HCT116 (cell line): ENCODE results near the gene JPH3.

Experiments
- ELF1 ChIP-seq: IDR thresholded peaks from 2 replicates; pipeline ENCODE4 v1.6.1; 2012; ENCODE audit warnings: low read depth, borderline replicate concordance
- EZH2 ChIP-seq: fragments of 200-600 bp; sonication (generic); IDR thresholded peaks from 2 replicates; pipeline ENCODE4 v1.6.1; 2017; ENCODE audit warnings: antibody characterized with exemption, mixed run types
- RAD21 ChIP-seq: IDR thresholded peaks from 2 replicates; pipeline ENCODE4 v1.6.1; 2012; ENCODE audit warnings: low read depth, mild to moderate bottlenecking
- TF ChIP-seq, protein P1 (sequence below), 3 experiments: fragments of 200-600 bp in 1 of 3; sonication (generic) in 1 of 3; IDR thresholded peaks in 2 of 3; conservative IDR thresholded peaks in 1 of 3; 2 replicates each; pipeline ENCODE4 v1.5.1; 2012 to 2017; ENCODE audit warnings: low read depth in 2 of 3, low read length in 2 of 3, antibody characterized with exemption in 1 of 3, borderline replicate concordance in 1 of 3, control low read depth in 1 of 3, mild to moderate bottlenecking in 1 of 3, mixed read lengths in 1 of 3, mixed run types in 1 of 3, moderate library complexity in 1 of 3; ENCODE audit not compliant: insufficient read depth in 1 of 3
- TF ChIP-seq, protein P2 (sequence below): IDR thresholded peaks from 2 replicates; pipeline ENCODE4 v1.6.1; 2012
- TF ChIP-seq, protein P3 (sequence below): IDR thresholded peaks from 2 replicates; pipeline ENCODE4 v1.6.1; 2012

DNA sequence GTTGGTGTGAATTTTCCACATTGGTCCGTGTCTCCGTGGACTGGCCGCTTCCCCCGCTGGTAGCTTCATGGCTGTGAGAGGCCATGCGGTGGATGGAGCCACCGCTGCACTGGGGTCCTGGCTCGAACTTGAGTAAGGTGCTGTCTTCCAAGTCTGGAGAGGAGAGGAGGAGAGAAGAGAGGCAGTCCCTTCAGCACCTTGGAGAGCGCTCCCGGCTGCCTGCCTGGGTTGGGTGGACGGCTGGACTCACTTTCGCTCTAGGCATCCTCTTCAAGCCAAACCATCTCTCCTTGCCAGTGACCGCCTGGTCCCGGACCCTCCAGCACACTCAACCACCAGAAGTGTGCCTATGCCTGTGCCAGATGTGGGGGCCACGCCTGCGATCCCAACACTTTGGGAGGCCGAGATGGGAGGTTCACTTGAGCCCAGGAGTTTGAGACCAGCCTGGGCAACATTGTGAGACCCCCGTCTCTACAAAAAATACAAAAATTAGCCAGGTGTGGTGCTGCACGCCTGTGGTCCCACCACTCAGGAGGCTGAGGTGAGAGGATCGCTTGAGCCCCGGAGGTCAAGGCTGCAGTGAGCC is 6.2 kb downstream of the JPH3 start:
- TF ChIP-seq, protein P1, sequence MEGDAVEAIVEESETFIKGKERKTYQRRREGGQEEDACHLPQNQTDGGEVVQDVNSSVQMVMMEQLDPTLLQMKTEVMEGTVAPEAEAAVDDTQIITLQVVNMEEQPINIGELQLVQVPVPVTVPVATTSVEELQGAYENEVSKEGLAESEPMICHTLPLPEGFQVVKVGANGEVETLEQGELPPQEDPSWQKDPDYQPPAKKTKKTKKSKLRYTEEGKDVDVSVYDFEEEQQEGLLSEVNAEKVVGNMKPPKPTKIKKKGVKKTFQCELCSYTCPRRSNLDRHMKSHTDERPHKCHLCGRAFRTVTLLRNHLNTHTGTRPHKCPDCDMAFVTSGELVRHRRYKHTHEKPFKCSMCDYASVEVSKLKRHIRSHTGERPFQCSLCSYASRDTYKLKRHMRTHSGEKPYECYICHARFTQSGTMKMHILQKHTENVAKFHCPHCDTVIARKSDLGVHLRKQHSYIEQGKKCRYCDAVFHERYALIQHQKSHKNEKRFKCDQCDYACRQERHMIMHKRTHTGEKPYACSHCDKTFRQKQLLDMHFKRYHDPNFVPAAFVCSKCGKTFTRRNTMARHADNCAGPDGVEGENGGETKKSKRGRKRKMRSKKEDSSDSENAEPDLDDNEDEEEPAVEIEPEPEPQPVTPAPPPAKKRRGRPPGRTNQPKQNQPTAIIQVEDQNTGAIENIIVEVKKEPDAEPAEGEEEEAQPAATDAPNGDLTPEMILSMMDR (IDR thresholded peaks at IDR 0.05 in 2 of 3, conservative IDR thresholded peaks at IDR 0.05 in 1 of 3; ENCODE audit: borderline replicate concordance in 1 of 3, insufficient read depth in 1 of 3, low read depth in 2 of 3, low read length in 2 of 3), result no peak
- TF ChIP-seq RAD21, result no peak
- TF ChIP-seq, protein P2, sequence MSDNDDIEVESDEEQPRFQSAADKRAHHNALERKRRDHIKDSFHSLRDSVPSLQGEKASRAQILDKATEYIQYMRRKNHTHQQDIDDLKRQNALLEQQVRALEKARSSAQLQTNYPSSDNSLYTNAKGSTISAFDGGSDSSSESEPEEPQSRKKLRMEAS, result no peak
- no peak for TF ChIP-seq ELF1
- TF ChIP-seq, protein P3, sequence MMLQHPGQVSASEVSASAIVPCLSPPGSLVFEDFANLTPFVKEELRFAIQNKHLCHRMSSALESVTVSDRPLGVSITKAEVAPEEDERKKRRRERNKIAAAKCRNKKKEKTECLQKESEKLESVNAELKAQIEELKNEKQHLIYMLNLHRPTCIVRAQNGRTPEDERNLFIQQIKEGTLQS, result no peak
- no peak for TF ChIP-seq EZH2
